Activated CD8-positive, alpha-beta memory T cell treated with anti-CD3 and anti-CD28 coated beads for 1 hour (primary cell): ENCODE results near the gene PPARA.
A peak's percentile ranks its signal among the peaks of the same experiment; 100 is the strongest.
"Not testable (repeated sequence)": the region's sequence is repeated elsewhere in the genome, so short reads cannot be mapped to it uniquely, and the experiment has no call there.

ENCODE experiments used
- DNase-seq, 2 donors: peaks; one replicate each; pipeline ENCODE4 v3.0.0-alpha.2; 2020; ENCODE audit warnings: low read depth in 1 of 2; ENCODE audit errors: extremely low read depth in 1 of 2

The PPARA gene

DNA sequence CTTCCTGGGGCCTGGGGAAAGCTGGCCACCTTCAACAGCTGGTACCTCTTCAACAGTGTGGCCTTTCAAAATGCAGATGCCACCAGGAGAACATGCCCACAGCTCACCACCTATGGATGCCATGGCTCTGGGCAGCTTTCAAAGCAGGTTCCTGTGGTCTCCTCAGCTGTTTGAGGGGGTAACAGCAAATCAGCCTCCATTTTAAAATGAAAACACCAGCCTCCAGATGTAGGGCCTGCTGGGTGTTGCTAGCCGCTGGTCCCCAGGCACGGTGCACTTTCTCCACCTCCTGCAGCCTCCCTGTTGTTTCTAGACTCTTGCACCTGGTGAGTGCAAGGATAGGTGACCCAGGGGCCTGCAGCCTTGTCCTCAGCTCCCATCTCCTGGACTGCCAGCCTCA lies 89.7 kb downstream of the PPARA start:
- DNase-seq: no peak

DNA sequence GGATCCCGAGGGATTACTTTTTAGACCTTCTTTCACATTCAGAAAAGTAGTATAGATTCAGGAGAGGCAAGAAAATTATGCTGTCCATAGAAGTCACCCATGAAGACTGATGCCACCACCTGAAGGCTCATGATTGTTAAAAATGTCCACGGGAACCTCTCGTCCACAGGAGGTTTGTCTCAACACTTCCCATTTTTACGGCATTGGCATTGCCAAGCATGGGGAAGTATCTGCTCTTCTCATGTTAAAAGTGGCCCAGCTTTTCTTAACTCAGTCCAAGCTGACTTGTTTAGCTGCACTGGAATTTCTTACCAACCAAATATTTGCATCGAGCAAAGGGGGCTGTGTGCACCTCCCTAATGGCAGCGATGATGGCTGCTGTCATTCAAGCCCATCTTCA lies 90.2 kb downstream of the PPARA start:
- DNase-seq: no peak

DNA sequence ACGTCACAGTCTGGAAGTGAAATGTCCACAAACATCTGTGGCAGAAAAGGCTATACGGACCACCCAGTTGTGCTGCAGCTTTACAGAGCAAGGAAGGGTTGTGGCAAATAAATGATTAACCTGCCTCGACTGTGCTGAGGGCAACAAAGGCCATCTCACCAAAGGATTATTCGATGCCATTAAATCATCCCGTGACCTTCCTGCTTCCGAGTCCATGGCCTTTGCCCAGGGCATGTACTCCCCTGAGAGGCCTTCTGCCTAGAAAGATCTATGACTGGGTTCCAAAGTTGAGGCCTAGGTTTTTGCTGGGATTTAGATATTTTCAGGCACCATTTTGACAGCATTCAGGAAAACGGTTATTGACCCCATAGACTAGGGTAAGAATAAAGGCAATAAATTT lies 90.6 kb downstream of the PPARA start:
- no peak for DNase-seq

DNA sequence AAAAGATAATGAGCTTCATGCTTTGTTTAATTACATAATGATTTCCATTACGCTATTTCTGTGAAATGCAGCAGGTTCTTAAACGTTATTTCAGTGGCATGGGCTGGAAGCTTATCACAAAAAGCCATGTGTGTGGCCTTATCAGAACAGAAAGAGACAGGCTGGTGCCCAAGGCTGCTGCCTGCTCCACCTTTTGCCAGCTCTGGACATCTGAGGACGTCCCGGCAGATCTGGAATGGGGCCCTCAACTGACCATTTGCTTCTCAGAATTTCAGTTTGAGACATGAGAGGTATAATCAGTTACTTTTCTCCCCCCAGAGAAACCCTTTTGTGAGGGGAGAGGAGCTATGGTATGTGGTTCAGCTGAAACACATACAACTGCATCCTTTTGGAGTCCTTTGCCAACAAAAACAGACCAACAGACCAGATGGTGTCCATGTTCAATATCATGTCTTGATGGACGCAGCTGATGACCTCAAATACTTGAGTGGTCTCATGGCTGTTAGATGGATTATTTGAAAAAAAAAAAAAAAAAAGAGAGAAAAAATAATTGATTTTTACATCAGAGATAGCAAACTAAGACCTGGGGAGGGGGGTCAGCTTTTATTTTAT lies 91.2 kb downstream of the PPARA start:
- no peak for DNase-seq

DNA sequence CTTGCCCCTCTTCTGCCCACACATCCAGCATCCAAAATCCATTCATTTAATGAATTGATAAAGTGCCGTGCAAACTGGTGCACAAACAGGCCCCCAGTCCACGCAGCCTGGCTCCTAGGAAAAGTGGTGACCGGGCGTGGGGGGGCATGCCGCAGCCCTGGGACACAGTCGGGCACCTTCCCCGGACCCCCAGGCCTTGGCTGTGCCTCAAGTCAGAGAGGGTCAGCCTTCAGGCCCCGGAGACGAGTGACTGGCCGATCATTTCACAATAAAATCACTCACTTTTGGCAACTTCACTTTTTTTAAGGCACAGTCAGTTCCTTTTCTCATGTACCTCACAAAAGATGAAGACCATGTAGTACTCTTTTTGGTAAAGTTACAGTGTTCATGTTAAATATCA lies 91.8 kb downstream of the PPARA start:
- DNase-seq: no peak

DNA sequence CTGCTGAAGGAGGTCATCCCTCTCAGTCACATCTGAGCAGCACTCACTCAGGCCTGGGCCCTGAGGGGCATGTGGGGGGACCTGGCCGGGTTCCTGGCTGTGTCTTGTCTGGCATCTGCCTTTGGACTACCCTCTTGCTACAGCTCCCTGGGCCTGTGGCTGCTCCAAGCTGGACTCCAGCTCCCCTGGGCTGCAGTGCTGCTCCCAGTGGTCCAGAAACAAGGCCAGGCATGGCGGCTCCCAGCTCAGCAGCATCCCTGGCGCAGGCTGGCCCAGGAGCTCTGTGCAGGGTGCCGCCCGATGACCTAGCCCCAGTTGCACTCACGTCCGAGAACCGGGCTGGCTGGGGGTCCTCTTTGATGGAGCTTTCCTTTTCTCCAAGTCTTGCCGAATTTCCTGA lies 94.4 kb downstream of the PPARA start:
- no peak for DNase-seq

DNA sequence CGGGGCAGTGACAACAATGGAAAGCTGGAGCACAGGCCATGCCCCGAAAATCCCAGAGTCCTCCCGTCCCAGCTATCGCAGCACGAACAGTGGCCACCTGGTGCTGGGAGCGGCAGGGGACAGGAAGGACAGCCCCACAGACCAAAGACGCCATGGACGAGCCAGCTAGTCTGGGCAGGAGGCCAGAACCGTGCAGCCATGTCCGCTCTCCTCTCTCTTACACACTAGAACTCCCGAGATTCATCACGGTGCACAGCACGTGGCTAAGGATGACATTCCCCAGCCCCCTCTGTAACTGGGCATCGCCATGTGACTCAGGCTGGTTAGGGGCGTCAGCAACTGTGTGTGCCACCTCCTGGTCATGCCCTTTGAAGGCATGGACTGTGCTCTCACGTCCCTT lies 95.2 kb downstream of the PPARA start:
- DNase-seq: no peak

DNA sequence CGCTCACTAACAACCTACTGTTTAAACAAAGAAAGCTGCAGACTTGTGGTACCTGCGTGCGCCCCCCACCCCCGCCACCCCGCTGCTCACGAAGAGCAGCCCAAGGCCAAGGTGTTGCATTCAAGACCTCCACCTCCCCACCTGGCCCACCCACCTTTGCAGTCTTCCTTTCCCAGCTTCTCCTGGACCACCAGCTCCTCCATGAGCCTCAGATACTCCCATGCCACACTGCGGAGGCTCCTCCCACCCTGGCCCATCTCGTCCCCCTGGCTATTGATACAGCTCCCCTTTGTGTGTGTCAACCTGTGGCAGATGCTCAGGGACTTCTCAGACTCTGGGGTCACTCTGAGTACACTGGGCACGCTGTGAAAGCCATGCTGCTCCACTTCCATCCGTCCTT lies 95.9 kb downstream of the PPARA start:
- no peak for DNase-seq

DNA sequence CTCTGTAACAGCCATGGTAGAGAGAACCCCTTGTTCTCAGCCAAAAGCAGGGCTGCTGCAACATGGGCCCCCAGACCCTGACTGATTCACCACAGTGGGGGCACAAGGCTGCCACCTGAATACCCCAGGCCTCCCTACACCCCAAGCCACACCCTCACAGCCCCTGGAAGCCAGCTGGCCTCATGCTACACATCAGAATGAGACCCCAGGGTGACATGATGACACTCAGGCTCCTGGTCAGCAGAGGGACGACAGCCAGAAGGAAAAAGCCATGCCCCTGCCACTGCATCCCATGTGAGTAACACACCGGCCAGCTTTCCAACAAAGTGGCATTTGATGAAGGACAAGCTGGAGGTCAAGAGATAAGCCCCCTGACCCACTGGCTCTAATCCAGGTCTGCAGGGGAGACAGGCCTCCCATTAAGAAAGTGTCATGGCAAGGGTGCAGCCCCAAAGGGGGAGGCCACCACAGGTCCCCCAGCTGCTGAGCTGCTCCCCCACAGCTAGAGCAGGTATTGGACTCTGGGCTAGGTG lies 97.2 kb downstream of the PPARA start:
- DNase-seq: no peak

DNA sequence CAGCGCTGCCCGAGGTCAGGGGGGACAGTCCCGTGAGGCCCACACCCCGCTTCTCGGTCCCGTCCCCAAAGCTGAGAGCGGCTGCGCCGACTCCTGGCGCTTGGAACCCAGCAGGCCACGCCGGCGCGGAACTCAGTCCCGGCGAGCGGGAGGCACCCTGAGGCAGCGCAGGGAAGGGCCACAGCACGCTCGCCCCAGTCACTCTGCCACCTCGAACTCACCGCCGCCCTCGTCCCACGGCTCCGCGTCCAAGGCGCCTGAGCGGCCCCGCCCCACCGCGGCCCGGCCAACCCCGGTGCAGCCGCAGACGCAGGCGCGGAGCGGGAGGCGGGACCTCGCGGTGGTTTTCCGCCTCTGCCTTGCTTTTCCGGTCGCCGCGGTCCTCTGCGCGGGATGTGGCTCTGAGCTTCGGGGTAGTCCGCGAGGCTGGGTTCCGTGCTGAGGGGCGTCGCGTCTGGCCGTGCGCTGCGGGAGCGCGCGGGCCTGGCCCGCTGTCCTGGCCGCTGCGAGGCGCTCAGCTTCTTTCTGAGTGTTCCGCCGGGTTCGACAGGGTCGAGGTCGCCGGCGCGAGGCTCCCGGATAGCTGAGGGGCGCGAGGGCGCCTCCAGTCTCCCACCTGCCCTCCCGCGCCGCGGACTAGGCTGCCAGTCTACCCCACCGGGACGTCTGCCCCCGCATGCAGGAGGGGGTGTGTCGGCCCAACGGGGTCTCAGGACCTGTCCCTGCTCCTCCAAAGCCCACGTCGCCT lies 99.9 kb downstream of the PPARA start, which contains the start of gene CDPF1:
Gene CDPF1, minus strand, starts transcription at position 259 of the 748 bp plus-strand sequence. CDS start 2,009 bp downstream, outside the sequence.
- peak; percentile 76 to 85 for DNase-seq

DNA sequence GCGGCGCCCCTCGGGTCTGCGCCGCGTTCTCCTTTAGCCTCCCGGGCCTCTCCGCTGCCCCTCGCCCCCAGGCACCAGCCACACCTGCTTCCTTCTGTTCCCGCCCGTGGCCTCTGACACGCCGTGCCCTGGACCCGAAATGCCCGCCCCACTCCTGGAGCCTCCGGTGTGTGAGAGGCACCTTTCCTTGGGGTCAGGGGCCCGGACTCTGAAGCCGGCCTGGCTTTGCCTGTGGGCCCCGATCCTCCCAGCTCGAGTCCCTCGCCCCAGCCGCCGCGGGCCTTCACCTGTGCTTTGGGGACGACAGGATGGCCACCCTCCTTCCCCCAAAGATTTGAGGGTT lies 100.4 kb downstream of the PPARA start:
- no peak for DNase-seq

DNA sequence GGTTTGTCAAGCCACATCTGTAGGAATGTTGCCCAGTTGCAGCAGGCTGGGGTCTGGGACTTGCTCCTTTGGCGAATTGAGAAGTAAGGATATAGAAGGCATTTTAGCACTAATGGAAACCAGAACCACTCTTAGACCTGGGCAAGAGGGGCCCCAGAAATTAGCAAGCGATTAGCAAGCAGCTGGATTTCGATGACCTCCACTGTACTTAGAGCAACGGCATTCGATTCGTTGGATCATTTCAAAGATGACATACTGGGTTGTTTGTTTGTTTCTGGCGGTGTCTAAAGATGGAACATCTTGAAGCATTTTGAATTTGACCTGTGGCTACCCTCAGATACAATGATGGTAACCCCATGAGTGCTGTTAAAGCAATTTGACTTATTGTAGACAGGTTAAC lies 100.9 kb downstream of the PPARA start:
- DNase-seq: no peak

DNA sequence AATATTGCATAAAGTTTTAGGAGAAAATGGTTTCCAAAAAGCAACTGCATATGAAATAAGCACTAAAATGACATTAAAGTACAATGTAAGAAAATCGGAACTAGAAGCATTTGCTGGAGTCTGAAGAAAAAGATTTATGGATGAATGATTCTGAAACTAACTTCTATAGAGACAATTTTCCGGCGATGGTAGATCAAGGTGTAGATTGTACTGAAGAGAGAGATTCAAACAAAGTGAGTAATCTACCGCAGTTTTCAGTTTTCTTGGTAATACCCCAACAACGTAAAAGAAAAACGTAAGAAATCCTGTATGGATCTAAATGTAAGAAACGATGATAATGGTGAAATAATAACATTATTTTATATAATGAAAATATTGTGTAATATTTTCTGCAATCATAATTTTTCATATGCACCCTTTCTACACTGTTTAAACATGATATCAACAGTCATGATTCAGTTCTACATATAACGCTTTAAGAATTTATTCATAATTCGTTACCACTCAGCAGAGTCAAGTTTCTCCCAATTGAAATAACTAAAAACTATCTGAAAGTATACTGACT lies 101.6 kb downstream of the PPARA start:
- DNase-seq: no peak

DNA sequence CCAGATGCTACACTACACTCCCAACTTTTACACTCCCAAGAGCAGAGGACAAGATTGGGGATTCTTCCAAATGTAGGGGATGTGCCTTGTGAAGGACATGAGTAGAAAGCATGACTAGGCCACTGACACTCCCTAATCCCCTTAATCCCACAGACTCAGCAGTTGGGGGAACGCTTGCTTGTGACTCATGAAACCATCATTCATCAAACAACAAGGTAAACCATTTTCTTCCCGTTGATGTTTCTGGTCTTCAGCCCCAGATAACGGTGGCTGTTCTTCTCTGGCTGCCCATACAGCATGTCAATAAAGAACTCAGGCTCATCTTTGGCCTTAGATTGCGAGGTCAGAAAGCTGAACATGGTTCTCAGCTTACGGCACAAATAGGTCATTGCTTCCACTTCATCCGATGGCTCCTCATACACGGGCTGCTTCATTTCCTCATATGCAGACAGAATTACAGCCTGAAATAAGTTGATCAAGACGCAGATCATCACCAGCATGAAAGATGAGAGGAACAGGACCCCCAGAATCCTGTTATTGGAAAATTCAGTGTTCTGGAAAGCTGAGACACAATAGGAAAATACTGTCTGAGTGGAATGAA lies 106.1 kb downstream of the PPARA start:
- DNase-seq: no peak

DNA sequence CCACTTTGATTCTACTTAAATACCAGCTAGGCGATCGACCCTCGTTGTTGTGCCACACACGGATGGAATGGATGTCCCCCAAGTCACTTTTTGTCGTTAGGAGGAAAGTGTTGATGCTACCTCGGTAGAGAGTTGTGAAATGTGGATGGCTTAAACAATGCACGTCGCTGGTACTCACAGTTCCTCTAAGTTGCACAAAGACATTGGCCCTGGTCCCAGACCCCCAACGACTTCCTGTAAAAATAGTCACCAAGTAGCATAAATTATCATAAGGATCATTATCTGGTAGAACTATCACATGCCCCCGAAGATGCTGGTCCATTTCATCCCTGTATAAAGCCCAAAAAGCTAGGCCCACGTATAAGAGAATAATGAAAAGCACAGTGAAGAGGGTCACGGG lies 109.0 kb downstream of the PPARA start:
- no peak for DNase-seq

DNA sequence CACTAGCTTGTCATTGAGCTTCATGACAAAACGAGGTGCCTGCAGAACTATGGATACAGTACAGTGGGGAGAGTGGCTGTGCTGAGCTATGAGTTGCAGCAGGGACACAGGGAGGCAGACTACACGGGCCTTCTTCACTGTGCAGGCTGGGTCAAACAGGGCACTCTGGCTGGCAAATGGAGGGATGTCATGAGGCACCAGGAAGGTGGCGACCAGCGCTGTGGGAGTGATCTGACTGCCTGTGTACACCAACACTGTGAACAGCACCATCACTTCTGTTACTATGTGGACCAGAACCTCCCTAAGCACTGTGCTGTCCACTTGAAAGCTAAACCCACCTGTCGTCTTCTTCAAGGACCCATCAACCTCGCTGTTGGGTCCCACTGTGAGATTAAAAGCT lies 109.7 kb downstream of the PPARA start:
- no peak for DNase-seq

DNA sequence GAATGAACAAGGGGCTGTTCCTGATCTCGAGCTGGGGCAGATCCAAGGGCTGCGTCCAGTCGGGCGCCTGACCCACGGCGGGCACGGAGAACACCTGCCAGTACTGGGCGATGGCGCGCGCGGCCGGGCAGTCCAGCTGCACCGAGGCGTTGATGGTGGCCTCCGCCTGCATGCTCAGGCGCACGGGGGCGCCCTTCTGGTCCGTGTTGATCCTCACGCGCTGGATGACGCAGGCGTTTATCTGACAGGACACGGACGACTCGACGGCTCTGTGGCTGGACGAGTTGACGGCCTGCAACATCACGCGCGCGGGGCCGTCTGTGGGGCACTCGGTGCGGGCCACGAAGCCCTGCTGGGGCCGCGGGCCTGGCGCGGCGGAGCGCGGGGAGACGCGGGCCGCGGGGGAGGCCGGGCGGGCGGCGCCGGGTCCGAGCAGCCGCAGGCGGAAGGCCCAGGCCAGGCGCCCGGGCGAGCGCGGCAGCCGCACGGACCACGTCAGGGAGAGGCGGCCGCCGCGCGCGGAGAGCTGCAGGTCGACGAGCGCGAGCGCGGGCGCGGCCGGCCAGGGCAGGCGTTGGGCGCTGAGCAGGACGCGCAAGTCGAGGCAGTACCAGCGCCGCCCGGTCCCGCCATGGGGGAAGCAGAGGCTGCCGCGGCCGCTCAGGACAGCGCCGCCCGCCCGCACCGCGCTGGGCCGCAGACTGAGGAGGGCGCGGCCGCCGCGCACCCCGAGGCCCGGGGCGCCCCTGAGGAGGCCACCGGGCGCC lies 112.3 kb downstream of the PPARA start:
- no peak for DNase-seq

DNA sequence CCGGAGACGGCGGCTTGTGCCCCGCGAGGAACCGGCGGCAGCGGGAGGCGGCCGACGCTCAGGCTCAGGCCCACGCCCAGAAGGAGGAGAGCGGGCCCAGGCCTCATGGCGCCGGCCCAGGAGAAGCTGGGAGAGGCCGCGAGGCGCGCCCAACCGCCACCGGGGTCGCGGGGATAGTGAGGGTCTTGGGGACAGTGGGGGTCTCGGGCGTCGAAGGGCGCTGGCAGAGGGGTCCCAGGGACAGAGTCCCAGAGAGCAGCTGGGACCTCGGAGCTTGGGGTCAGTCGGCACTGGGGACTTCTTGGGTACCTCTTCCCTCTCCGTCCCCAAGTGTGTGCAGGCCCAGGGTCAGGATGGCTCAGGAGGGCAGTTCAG lies 112.9 kb downstream of the PPARA start, which contains the start of gene PKDREJ:
Gene PKDREJ, minus strand, starts transcription at position 128 of the 375 bp plus-strand sequence. Its CDS starts 21 bp downstream, at position 107.
- DNase-seq: no peak

DNA sequence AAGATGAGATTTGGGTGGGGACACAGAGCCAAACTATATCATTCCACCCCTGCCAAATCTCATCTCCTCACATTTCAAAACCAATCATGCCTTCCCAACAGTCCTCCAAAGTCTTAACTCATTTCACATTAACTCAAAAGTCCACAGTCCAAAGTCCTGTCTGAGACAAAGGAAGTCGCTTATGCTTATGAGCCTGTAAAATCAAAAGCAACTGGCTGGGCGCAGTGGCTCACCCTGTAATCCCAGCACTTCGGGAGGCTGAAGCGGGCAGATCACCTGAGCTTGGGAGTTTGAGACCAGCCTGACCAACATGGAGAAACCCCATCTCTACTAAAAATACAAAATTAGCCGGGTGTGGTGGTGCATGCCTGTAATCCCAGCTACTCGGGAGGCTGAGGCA lies 114.2 kb downstream of the PPARA start:
- not testable (repeated sequence) for DNase-seq

DNA sequence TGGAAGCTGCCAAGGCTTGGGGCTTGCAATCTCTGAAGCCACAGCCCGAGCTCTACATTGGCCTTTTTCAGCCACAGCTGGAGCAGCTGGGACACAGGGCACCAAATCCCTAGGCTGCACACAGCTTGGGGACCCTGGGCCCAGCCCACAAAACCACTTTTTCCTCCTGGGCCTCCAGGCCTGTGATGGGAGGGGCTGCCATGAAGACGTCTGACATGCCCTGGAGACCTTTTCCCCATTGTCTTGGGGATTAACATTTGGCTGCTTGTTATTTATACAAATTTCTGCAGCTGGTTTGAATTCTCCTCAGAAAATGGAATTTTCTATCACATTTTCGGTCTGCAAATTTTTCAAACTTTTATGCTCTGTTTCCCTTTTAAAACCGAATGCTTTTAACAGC lies 115.3 kb downstream of the PPARA start:
- not testable (repeated sequence) for DNase-seq
